Measurements from ENCODE around the gene ZNRF3.

ZNRF3 gene

GRCh38 chr22:29060251-29060869 lies 177.0 kb downstream of the ZNRF3 start:
- DNase-seq (ENCODE audit: low read depth) = no peak
- in situ Hi-C loops (cut with HindIII; ENCODE audit: low sequenced_read_pairs) = no loop called here
- TF ChIP-seq, protein P1, sequence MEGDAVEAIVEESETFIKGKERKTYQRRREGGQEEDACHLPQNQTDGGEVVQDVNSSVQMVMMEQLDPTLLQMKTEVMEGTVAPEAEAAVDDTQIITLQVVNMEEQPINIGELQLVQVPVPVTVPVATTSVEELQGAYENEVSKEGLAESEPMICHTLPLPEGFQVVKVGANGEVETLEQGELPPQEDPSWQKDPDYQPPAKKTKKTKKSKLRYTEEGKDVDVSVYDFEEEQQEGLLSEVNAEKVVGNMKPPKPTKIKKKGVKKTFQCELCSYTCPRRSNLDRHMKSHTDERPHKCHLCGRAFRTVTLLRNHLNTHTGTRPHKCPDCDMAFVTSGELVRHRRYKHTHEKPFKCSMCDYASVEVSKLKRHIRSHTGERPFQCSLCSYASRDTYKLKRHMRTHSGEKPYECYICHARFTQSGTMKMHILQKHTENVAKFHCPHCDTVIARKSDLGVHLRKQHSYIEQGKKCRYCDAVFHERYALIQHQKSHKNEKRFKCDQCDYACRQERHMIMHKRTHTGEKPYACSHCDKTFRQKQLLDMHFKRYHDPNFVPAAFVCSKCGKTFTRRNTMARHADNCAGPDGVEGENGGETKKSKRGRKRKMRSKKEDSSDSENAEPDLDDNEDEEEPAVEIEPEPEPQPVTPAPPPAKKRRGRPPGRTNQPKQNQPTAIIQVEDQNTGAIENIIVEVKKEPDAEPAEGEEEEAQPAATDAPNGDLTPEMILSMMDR (IDR thresholded peaks at IDR 0.05; ENCODE audit: low read depth, low read length, missing control alignments) = no peak
- no peak overlapping the region for H3K4me3 ChIP-seq (ENCODE audit: low read depth, low read length)

- no peak overlapping the region for H3K4me3 ChIP-seq (ENCODE audit: low read depth, low read length)
- TF ChIP-seq, protein P1 (IDR thresholded peaks at IDR 0.05; ENCODE audit: low read depth, low read length, missing control alignments) = no peak
- DNase-seq (ENCODE audit: low read depth) = no peak
- in situ Hi-C loops (cut with HindIII; ENCODE audit: low sequenced_read_pairs) = no loop called here
These were observed 177.6 kb downstream of the ZNRF3 start for GRCh38 chr22:29060931-29061330.

GRCh38 chr22:29061773-29062172 lies 178.4 kb downstream of the ZNRF3 start, which contains the start of gene C22orf31:
Gene C22orf31 (minus strand): TSS chr22:29061831. CDS start chr22:29061792, 39 bp downstream.
- TF ChIP-seq, protein P1 (IDR thresholded peaks at IDR 0.05; ENCODE audit: low read depth, low read length, missing control alignments) = no peak
- in situ Hi-C loops (cut with HindIII; ENCODE audit: low sequenced_read_pairs) = no loop called here
- no peak for DNase-seq (ENCODE audit: low read depth)
- no peak within 1 kb of the TSS for H3K4me3 ChIP-seq (ENCODE audit: low read depth, low read length)

DNA sequence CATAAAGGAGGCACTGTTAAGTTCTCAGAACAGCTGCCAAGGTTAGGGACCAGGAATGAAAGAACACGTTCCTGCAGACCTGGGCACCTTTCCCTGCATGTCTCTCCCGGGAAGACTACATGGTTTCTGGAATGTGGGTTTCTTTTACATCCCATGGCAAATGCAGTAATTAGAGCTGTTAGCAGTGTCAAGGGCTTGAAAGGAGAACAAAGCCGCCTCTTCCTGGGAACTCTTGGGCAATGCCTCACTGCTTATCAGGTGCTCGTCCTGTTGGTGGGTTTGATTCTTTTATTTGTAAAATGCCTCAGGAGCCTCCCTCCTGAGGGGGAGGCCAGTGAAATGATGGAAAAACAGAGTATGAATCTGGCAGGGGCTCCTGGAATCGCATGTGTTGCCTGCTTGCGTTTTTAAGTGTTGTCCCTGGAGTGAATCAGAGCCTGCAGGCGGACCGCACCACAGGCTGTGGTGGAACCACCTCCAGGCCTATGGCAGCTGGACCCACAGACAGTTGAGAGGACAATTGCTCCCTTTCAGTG lies 179.0 kb downstream of the ZNRF3 start:
- no peak for DNase-seq (ENCODE audit: low read depth)
- no peak overlapping the region for H3K4me3 ChIP-seq (ENCODE audit: low read depth, low read length)
- in situ Hi-C loops (cut with HindIII; ENCODE audit: low sequenced_read_pairs) = no loop called here
- TF ChIP-seq, protein P1 (IDR thresholded peaks at IDR 0.05; ENCODE audit: low read depth, low read length, missing control alignments) = no peak

DNA sequence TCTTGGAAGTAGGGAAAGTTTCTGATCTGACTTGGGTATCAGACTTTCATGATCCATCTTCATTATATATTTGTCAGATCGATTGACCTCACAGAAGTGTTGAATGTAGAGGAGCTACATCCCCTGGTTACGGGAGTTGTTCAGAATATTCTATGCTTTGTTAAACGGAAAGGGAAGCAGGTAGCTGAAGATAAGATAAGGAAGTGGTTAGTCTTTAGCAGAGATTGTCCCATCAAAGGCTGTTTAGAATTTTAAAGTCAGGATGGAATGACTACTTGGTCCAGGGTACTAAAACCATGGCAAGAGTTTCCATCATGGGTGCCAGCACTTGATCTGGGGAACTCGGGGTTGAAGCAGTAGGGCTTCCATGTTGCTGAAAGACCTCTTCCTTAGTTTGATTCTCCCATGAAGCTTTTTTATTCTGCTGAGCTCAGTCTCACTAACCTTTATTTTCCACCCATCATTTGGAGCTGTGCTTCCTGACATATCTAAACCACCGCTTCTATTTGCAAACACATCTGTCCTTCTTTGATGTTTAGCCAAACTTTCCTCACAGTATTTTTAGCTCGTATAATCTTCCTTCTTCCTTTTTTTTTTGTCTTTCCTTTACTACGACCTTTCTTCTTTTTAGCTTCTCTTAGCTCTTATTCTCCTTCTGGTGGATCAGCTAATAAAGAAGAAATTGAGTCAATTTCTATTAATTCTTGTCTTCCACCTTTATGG lies 182.3 kb downstream of the ZNRF3 start:
- in situ Hi-C loops (cut with HindIII; ENCODE audit: low sequenced_read_pairs) = no loop called here

DNA sequence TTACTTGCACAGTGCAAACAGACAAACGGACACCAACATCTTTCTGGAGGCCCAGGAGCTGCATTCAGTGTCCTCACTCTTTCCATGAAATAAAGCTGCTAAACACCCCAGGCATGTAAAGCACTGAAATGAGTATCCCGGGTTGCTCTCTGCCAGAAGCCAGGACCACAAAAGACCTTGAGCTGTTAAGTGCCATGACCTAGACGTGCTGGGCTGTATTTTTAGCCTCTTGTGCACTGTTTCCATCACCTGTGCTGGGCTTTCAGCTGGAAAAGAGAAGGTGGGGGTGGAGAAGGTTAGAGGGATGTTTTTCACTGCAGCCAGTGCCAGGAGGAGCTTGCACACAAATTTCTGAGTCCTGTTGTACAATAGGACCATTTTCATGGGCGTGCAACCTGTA lies 186.1 kb downstream of the ZNRF3 start:
- in situ Hi-C loops (cut with HindIII; ENCODE audit: low sequenced_read_pairs) = no loop called here
- TF ChIP-seq, protein P1 (IDR thresholded peaks at IDR 0.05; ENCODE audit: low read depth, low read length, missing control alignments) = no peak
- no peak for DNase-seq (ENCODE audit: low read depth)
- H3K4me3 ChIP-seq (ENCODE audit: low read depth, low read length) = no peak overlapping the region

More for the DNA sequence above, 182.3 kb downstream of the ZNRF3 start:
- TF ChIP-seq, protein P1 (IDR thresholded peaks at IDR 0.05; ENCODE audit: low read depth, low read length, missing control alignments) = no peak
- H3K4me3 ChIP-seq (ENCODE audit: low read depth, low read length) = no peak overlapping the region
- DNase-seq (ENCODE audit: low read depth) = no peak

Data from astrocyte of the cerebellum (primary cell).